Stimulated activated memory B cell treated with anti-CD40 and anti-IgM and Interleukin-4, amounts not matched to agents 10 μg/mL and 1 μg/mL and 100 μg/mL, for 72 hours (primary cell): Measurements from ENCODE around the gene MTFR1L.
A peak's percentile ranks its signal among the peaks of the same experiment; 100 is the strongest.

ENCODE experiments used
- ATAC-seq: fragments of 150-1000 bp; cut with Tn5 transposase; 2 replicates; pipeline ENCODE4 v1.10.0; 2021
- H3K27ac Mint-ChIP-seq: one replicate; pipeline ENCODE4 v1.8.0; 2022; ENCODE audit warnings: mild to moderate bottlenecking, mixed read lengths
- H3K27me3 Mint-ChIP-seq: one replicate; pipeline ENCODE4 v1.8.0; 2022; ENCODE audit warnings: mixed read lengths
- H3K36me3 Mint-ChIP-seq: one replicate; pipeline ENCODE4 v1.8.0; 2022; ENCODE audit warnings: mixed read lengths
- H3K4me1 Mint-ChIP-seq: one replicate; pipeline ENCODE4 v1.8.0; 2022; ENCODE audit warnings: mixed read lengths
- H3K4me3 Mint-ChIP-seq: one replicate; pipeline ENCODE4 v1.8.0; 2022; ENCODE audit warnings: mild to moderate bottlenecking, moderate library complexity, mixed read lengths
- H3K9me3 Mint-ChIP-seq: one replicate; pipeline ENCODE4 v1.8.0; 2022; ENCODE audit warnings: mixed read lengths

MTFR1L gene

DNA sequence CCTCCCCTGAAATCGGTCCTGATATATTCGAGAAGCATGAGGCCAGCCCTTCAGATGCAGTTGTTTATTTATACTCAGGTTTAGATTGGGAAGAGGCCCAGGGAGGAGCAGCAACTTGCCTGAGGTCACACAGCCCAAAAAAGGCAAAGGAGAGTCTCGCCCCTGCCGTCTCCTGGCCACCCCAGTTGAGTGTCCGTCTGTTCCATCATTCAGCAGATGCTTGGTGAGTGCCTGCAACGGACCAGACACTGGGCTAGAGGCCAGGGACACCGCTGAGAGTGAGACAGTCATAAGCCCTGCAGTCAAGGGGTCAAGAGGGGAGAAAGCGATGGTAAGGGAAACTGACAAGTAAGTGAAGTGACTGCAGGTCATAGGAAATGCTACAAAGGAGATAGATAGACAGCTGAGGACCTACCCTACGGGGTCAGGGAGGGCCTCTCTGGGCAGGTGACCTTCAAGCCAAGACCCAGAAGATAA, 35.1 kb upstream of the MTFR1L start:
- Mint-ChIP-seq H3K36me3 (no peaks in the 10 kb centered on the region), H3K9me3 (no peaks in the 10 kb centered on the region), H3K4me1 (no peaks in the 10 kb centered on the region), H3K4me3 (no peak overlapping the region), H3K27ac (no peak overlapping the region), H3K27me3 (peaks cover 15% of the 10 kb centered on the region)
- ATAC-seq: no peak

- no peak for ATAC-seq
- Mint-ChIP-seq H3K27ac (no peak overlapping the region), H3K9me3 (no peaks in the 10 kb centered on the region), H3K36me3 (no peaks in the 10 kb centered on the region), H3K4me1 (no peaks in the 10 kb centered on the region), H3K4me3 (no peak overlapping the region), H3K27me3 (peaks cover 15% of the 10 kb centered on the region)
Measured at GRCh38 chr1:25785333-25786067, 34.3 kb upstream of the MTFR1L start.

- Mint-ChIP-seq H3K9me3 (no peaks in the 10 kb centered on the region), H3K27ac (no peak overlapping the region), H3K36me3 (no peaks in the 10 kb centered on the region), H3K27me3 (peaks cover 9% of the 10 kb centered on the region), H3K4me1 (no peaks in the 10 kb centered on the region), H3K4me3 (no peak overlapping the region)
- no peak for ATAC-seq
Measured at GRCh38 chr1:25786887-25787759, 32.6 kb upstream of the MTFR1L start.

- Mint-ChIP-seq H3K4me1 (no peaks in the 10 kb centered on the region), H3K27ac (no peak overlapping the region), H3K4me3 (no peak overlapping the region), H3K36me3 (no peaks in the 10 kb centered on the region), H3K9me3 (no peaks in the 10 kb centered on the region), H3K27me3 (peaks cover 3% of the 10 kb centered on the region)
- no peak for ATAC-seq
Measured at GRCh38 chr1:25787760-25788166, 32.0 kb upstream of the MTFR1L start.

- no peak for ATAC-seq
- no peak overlapping the region for H3K27ac Mint-ChIP-seq
- no peaks in the 10 kb centered on the region for H3K36me3 Mint-ChIP-seq
- no peaks in the 10 kb centered on the region for H3K4me1 Mint-ChIP-seq
- no peaks in the 10 kb centered on the region for H3K27me3 Mint-ChIP-seq
- H3K9me3 Mint-ChIP-seq: no peaks in the 10 kb centered on the region
- no peak overlapping the region for H3K4me3 Mint-ChIP-seq
Measured at GRCh38 chr1:25790472-25790871, 29.3 kb upstream of the MTFR1L start.

DNA sequence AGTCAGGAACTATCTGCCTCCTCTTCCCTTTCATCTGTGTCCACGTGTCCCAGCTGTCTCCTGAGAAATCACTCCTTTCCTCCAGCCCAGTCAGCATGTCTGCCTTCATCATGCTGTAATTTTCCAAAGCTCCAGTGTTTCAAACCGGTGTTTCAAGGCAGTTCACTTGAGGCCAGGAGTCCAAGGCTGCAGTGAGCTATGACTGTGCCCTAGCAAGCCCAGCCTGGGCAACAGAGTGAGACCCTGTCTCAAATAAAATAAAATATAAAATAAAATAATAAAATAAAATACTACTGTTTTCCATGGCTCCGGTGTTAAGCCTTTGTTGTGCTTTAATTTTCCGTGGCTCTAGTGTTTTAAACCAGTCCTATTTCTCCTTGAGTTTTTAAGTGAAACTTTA, 27.6 kb upstream of the MTFR1L start:
- Mint-ChIP-seq H3K4me1 (peaks cover 10% of the 10 kb centered on the region), H3K9me3 (no peaks in the 10 kb centered on the region), H3K27ac (no peak overlapping the region), H3K4me3 (no peak overlapping the region), H3K27me3 (no peaks in the 10 kb centered on the region), H3K36me3 (no peaks in the 10 kb centered on the region)
- ATAC-seq: no peak

DNA sequence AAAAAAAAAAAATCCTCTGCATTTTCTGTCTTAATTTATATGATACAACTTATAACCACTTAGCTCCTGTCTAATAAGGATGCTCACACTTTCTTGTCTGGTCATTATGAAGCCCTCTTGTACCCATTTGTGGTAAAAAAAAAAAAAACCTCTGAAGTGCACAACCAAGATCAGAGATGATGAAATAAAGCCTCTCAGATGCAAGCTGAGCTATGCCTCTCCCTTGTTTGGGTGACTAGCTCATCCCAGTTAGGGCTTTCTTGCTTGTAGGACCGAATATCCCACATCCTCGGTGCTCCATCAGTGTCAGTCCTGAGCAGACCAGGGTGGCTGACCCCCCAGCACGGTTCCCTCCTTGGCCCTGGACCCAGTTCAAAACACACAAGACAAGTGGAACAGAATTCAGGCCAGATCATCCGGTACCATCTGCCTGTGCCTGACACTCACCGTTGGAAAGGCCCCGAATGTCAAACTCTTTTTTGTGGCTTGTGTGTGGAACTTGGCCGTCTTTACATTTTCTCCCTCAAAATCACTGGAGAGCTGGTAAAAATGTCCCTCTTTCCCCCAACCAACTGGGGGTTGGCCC, 26.1 kb upstream of the MTFR1L start:
- no peaks in the 10 kb centered on the region for H3K36me3 Mint-ChIP-seq
- no peak overlapping the region for H3K27ac Mint-ChIP-seq
- no peak overlapping the region for H3K4me3 Mint-ChIP-seq
- H3K4me1 Mint-ChIP-seq: peaks cover 17% of the 10 kb centered on the region
- H3K9me3 Mint-ChIP-seq: no peaks in the 10 kb centered on the region
- no peak for ATAC-seq
- H3K27me3 Mint-ChIP-seq: no peaks in the 10 kb centered on the region

- no peak for ATAC-seq
- H3K4me1 Mint-ChIP-seq: peaks cover 17% of the 10 kb centered on the region
- no peak overlapping the region for H3K4me3 Mint-ChIP-seq
- no peaks in the 10 kb centered on the region for H3K27me3 Mint-ChIP-seq
- no peak overlapping the region for H3K27ac Mint-ChIP-seq
- H3K36me3 Mint-ChIP-seq: no peaks in the 10 kb centered on the region
- H3K9me3 Mint-ChIP-seq: no peaks in the 10 kb centered on the region
Measured at GRCh38 chr1:25794325-25794724, 25.4 kb upstream of the MTFR1L start.

- no peaks in the 10 kb centered on the region for H3K36me3 Mint-ChIP-seq
- no peaks in the 10 kb centered on the region for H3K27me3 Mint-ChIP-seq
- H3K27ac Mint-ChIP-seq: no peak overlapping the region
- peaks cover 21% of the 10 kb centered on the region for H3K4me1 Mint-ChIP-seq
- H3K9me3 Mint-ChIP-seq: no peaks in the 10 kb centered on the region
- no peak overlapping the region for H3K4me3 Mint-ChIP-seq
- no peak for ATAC-seq
Measured at GRCh38 chr1:25795211-25795610, 24.5 kb upstream of the MTFR1L start.

- no peak overlapping the region for H3K4me3 Mint-ChIP-seq
Measured at GRCh38 chr1:25795946-25796810, 23.6 kb upstream of the MTFR1L start.

GRCh38 chr1:25796811-25797458, 22.8 kb upstream of the MTFR1L start:
- ATAC-seq: peak; percentile 55
- Mint-ChIP-seq H3K4me3 (no peak overlapping the region), H3K27me3 (no peaks in the 10 kb centered on the region), H3K27ac (peak overlapping the region; percentile 4), H3K9me3 (no peaks in the 10 kb centered on the region), H3K36me3 (no peaks in the 10 kb centered on the region), H3K4me1 (peaks cover 32% of the 10 kb centered on the region)

More at GRCh38 chr1:25795946-25796810, 23.6 kb upstream of the MTFR1L start:
- no peaks in the 10 kb centered on the region for H3K9me3 Mint-ChIP-seq
- peaks cover 31% of the 10 kb centered on the region for H3K4me1 Mint-ChIP-seq
- H3K27ac Mint-ChIP-seq: peak overlapping the region; percentile 4
- no peaks in the 10 kb centered on the region for H3K27me3 Mint-ChIP-seq
- ATAC-seq: no peak
- no peaks in the 10 kb centered on the region for H3K36me3 Mint-ChIP-seq

DNA sequence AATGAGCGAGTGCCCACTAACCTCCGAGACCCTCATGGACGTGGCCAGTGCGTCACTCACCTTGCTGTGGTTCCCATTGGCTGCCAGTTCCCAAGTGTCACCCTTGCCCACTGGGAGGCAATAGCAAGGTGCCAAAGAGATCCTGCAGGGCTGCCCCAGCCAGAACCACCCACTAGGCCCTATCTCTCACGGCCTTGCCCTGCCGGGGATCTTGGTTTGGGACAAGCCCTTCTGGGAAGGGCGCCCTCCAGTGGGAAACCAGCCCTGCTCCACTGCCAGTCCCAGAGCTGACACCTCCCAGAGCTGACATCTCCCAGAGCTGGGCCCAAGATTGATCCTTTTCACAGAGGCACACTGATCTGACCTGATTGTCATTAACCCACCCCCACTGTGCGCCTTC, 21.8 kb upstream of the MTFR1L start:
- Mint-ChIP-seq H3K4me1 (peaks cover 42% of the 10 kb centered on the region), H3K27me3 (no peaks in the 10 kb centered on the region), H3K4me3 (no peak overlapping the region), H3K36me3 (no peaks in the 10 kb centered on the region), H3K27ac (no peak overlapping the region), H3K9me3 (no peaks in the 10 kb centered on the region)
- no peak for ATAC-seq

- Mint-ChIP-seq H3K27ac (peak overlapping the region; percentile 71), H3K4me3 (peak overlapping the region; percentile 67), H3K9me3 (no peaks in the 10 kb centered on the region), H3K27me3 (no peaks in the 10 kb centered on the region), H3K4me1 (peaks cover 44% of the 10 kb centered on the region), H3K36me3 (no peaks in the 10 kb centered on the region)
- ATAC-seq: no peak
Measured at GRCh38 chr1:25798666-25799351, 20.9 kb upstream of the MTFR1L start.
